WTC11 (cell line): ENCODE measurements around the gene MYH14. TPM values are rescaled to one million over a fixed set of nuclear protein-coding genes. Genes with fewer than 3 reads are reported as not detected.

Experiments
- ATAC-seq: fragments of 200-7000 bp; cut with Tn5 transposase; 2 replicates; pipeline ENCODE4 v1.10.0; 2021; ENCODE audit warnings: mild to moderate bottlenecking, moderate library complexity
- CTCF ChIA-PET: fragments of 300-600 bp; sonication (Branson Sonifier 250); formaldehyde crosslinking; loops from one replicate; lab custom pipeline; 2021; ENCODE audit warnings: antibody characterized with exemption; lab: Charles Lee
- POLR2A ChIA-PET: fragments of 350-600 bp; sonication (Branson Sonifier 250); formaldehyde crosslinking; loops from one replicate; lab custom pipeline; 2021; ENCODE audit warnings: antibody characterized with exemption; lab: Charles Lee
- DNase-seq: peaks from one replicate; pipeline ENCODE4 v3.0.0; 2021; ENCODE audit warnings: low spot score
- H3K27ac Mint-ChIP-seq: 2 replicates; pipeline ENCODE4 v1.8.0; 2021; ENCODE audit warnings: mixed read lengths
- H3K27me3 Mint-ChIP-seq: 2 replicates; pipeline ENCODE4 v1.8.0; 2021; ENCODE audit warnings: low read depth, mild to moderate bottlenecking, moderate library complexity, mixed read lengths
- H3K36me3 Mint-ChIP-seq: 2 replicates; pipeline ENCODE4 v1.8.0; 2021; ENCODE audit warnings: mixed read lengths
- H3K4me1 Mint-ChIP-seq: 2 replicates; pipeline ENCODE4 v1.8.0; 2022; ENCODE audit warnings: mixed read lengths
- H3K4me3 Mint-ChIP-seq: 2 replicates; pipeline ENCODE4 v1.8.0; 2021; ENCODE audit warnings: mild to moderate bottlenecking, moderate library complexity, mixed read lengths
- H3K9me3 Mint-ChIP-seq: 2 replicates; pipeline ENCODE4 v1.8.0; 2021; ENCODE audit warnings: mixed read lengths
- EMX1 ChIP-seq: fragments of 250-450 bp; sonication (Bioruptor Pico); IDR thresholded peaks from 2 replicates; pipeline ENCODE4 v1.8.0; 2021; ENCODE audit warnings: mild to moderate bottlenecking
- FOXK1 ChIP-seq: sonication (generic); formaldehyde crosslinking; IDR thresholded peaks from 2 replicates; pipeline ENCODE4 v1.8.0; 2022; ENCODE audit warnings: mild to moderate bottlenecking, moderate library complexity, missing genetic modification reagents
- GRHL2 ChIP-seq: fragments of 250-450 bp; sonication (Bioruptor Pico); IDR thresholded peaks from 2 replicates; pipeline ENCODE4 v1.8.0; 2022; ENCODE audit warnings: mild to moderate bottlenecking, moderate library complexity; ENCODE audit not compliant: insufficient replicate concordance, severe bottlenecking
- GTF2I ChIP-seq: fragments of 250-450 bp; sonication (Bioruptor Pico); conservative IDR thresholded peaks from 2 replicates; pipeline ENCODE4 v1.4.0; 2021; ENCODE audit warnings: mild to moderate bottlenecking
- JUN ChIP-seq: sonication (generic); formaldehyde crosslinking; IDR thresholded peaks from 2 replicates; pipeline ENCODE4 v1.8.0; 2023; ENCODE audit warnings: mild to moderate bottlenecking, missing genetic modification reagents
- KAT7 ChIP-seq: sonication (generic); formaldehyde crosslinking; IDR thresholded peaks from 2 replicates; pipeline ENCODE4 v1.8.1; 2023; ENCODE audit warnings: missing genetic modification reagents, mild to moderate bottlenecking, borderline replicate concordance
- NFATC4 ChIP-seq: fragments of 250-450 bp; sonication (Bioruptor Pico); IDR thresholded peaks from 2 replicates; pipeline ENCODE4 v1.9.0; 2021; ENCODE audit warnings: mild to moderate bottlenecking
- NFYB ChIP-seq: sonication (generic); formaldehyde crosslinking; conservative IDR thresholded peaks from 2 replicates; pipeline ENCODE4 v1.8.0; 2022; ENCODE audit warnings: low read depth, missing genetic modification reagents
- NR2C2 ChIP-seq: sonication (generic); formaldehyde crosslinking; IDR thresholded peaks from 2 replicates; pipeline ENCODE4 v1.8.0; 2022; ENCODE audit warnings: mild to moderate bottlenecking, missing genetic modification reagents
- SMAD3 ChIP-seq: sonication (generic); formaldehyde crosslinking; IDR thresholded peaks from 2 replicates; pipeline ENCODE4 v1.8.0; 2022; ENCODE audit warnings: missing genetic modification reagents, mild to moderate bottlenecking, borderline replicate concordance
- ZNF121 ChIP-seq: sonication (generic); formaldehyde crosslinking; IDR thresholded peaks from 2 replicates; pipeline ENCODE4 v1.8.0; 2023; ENCODE audit warnings: missing genetic modification reagents
- ZNF396 ChIP-seq: fragments of 250-450 bp; sonication (Bioruptor Pico); IDR thresholded peaks from 2 replicates; pipeline ENCODE4 v1.8.0; 2021; ENCODE audit warnings: mild to moderate bottlenecking, moderate library complexity, borderline replicate concordance
- ZNF423 ChIP-seq: fragments of 250-450 bp; sonication (Bioruptor Pico); IDR thresholded peaks from 2 replicates; pipeline ENCODE4 v2.1.2; 2022; ENCODE audit warnings: mild to moderate bottlenecking, moderate library complexity
- total RNA-seq: library from RNA; stranded (reverse); gene quantifications from 3 replicates; pipeline ENCODE4 v1.2.3, GENCODE V29; 2021
- TF ChIP-seq, protein P1 (sequence below): sonication (generic); formaldehyde crosslinking; IDR thresholded peaks from 2 replicates; pipeline ENCODE4 v1.8.1; 2022; ENCODE audit warnings: mild to moderate bottlenecking, missing genetic modification reagents, moderate library complexity, borderline replicate concordance
- TF ChIP-seq, protein P2 (sequence below): sonication (generic); formaldehyde crosslinking; IDR thresholded peaks from 2 replicates; pipeline ENCODE4 v1.8.1; 2023; ENCODE audit warnings: mild to moderate bottlenecking, missing genetic modification reagents, borderline replicate concordance
- TF ChIP-seq, protein P3 (sequence below): sonication (generic); formaldehyde crosslinking; IDR thresholded peaks from 2 replicates; pipeline ENCODE4 v1.8.0; 2022; ENCODE audit warnings: mild to moderate bottlenecking, missing genetic modification reagents
- TF ChIP-seq, protein P4 (sequence below): fragments of 250-450 bp; sonication (Bioruptor Pico); IDR thresholded peaks from 2 replicates; pipeline ENCODE4 v2.1.2; 2022; ENCODE audit warnings: mild to moderate bottlenecking, moderate library complexity
- TF ChIP-seq, protein P5 (sequence below): sonication (generic); formaldehyde crosslinking; IDR thresholded peaks from 2 replicates; pipeline ENCODE4 v1.8.1; 2022; ENCODE audit warnings: mild to moderate bottlenecking, moderate library complexity, missing genetic modification reagents

MYH14 gene
- total RNA-seq, 1 experiment from 2014 or later: 25.8 TPM

DNA sequence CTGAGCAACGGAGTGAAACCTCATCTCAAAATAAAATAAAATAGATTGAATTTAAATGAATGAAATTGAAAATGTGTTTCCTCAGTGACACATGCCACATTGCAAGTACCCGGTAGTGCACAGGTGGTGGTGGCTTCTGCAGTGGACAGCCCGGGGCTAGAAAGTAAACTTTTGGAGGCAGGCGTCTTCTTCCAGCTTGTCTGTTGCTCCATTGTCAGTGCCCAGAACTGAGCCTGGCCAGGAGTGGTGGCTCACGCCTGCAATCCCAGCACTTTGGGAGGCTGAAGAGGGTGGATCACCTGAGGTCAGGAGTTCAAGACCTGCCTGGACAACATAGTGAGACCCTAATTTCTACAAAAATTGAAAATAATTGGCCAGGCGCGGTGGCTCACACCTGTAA, 5.7 kb downstream of the MYH14 start (continued):
- TF ChIP-seq SMAD3 (no peak), JUN (no peak)
- TF ChIP-seq, protein P1, sequence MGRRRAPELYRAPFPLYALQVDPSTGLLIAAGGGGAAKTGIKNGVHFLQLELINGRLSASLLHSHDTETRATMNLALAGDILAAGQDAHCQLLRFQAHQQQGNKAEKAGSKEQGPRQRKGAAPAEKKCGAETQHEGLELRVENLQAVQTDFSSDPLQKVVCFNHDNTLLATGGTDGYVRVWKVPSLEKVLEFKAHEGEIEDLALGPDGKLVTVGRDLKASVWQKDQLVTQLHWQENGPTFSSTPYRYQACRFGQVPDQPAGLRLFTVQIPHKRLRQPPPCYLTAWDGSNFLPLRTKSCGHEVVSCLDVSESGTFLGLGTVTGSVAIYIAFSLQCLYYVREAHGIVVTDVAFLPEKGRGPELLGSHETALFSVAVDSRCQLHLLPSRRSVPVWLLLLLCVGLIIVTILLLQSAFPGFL (CRISPR knock-in tag): no peak
- TF ChIP-seq, all 79 proteins: peak for 0

DNA sequence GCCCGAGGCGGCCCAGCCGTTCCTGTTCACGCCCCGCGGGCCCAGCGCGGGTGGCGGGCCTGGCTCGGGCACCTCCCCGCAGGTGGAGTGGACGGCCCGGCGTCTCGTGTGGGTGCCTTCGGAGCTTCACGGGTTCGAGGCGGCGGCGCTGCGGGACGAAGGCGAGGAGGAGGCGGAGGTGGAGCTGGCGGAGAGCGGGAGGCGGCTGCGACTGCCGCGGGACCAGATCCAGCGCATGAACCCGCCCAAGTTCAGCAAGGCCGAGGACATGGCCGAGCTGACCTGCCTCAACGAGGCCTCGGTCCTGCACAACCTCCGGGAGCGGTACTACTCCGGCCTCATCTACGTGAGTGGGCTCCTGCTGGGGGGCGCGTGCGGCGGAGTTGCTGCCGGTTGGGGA, 7.0 kb downstream of the MYH14 start:
- Mint-ChIP-seq H3K36me3 (peaks cover 27% of the 10 kb centered on the region), H3K4me1 (peaks cover 5% of the 10 kb centered on the region)
- ChIA-PET POLR2A (no interaction called here), CTCF (interaction anchor here (0.5 to 0.9 kb wide), 3 partner anchors 12 to 63 kb away, joined by 3 read pairs; no protein-coding TSS in a partner anchor)
- no peak for TF ChIP-seq NFYB (CRISPR knock-in tag)
- TF ChIP-seq, protein P2, sequence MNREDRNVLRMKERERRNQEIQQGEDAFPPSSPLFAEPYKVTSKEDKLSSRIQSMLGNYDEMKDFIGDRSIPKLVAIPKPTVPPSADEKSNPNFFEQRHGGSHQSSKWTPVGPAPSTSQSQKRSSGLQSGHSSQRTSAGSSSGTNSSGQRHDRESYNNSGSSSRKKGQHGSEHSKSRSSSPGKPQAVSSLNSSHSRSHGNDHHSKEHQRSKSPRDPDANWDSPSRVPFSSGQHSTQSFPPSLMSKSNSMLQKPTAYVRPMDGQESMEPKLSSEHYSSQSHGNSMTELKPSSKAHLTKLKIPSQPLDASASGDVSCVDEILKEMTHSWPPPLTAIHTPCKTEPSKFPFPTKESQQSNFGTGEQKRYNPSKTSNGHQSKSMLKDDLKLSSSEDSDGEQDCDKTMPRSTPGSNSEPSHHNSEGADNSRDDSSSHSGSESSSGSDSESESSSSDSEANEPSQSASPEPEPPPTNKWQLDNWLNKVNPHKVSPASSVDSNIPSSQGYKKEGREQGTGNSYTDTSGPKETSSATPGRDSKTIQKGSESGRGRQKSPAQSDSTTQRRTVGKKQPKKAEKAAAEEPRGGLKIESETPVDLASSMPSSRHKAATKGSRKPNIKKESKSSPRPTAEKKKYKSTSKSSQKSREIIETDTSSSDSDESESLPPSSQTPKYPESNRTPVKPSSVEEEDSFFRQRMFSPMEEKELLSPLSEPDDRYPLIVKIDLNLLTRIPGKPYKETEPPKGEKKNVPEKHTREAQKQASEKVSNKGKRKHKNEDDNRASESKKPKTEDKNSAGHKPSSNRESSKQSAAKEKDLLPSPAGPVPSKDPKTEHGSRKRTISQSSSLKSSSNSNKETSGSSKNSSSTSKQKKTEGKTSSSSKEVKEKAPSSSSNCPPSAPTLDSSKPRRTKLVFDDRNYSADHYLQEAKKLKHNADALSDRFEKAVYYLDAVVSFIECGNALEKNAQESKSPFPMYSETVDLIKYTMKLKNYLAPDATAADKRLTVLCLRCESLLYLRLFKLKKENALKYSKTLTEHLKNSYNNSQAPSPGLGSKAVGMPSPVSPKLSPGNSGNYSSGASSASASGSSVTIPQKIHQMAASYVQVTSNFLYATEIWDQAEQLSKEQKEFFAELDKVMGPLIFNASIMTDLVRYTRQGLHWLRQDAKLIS (CRISPR knock-in tag): no peak
- TF ChIP-seq FOXK1 (CRISPR knock-in tag): no peak
- TF ChIP-seq GTF2I (CRISPR knock-in tag): no peak
- TF ChIP-seq SMAD3: no peak
- no peak for TF ChIP-seq EMX1 (CRISPR knock-in tag)
- TF ChIP-seq, protein P3, sequence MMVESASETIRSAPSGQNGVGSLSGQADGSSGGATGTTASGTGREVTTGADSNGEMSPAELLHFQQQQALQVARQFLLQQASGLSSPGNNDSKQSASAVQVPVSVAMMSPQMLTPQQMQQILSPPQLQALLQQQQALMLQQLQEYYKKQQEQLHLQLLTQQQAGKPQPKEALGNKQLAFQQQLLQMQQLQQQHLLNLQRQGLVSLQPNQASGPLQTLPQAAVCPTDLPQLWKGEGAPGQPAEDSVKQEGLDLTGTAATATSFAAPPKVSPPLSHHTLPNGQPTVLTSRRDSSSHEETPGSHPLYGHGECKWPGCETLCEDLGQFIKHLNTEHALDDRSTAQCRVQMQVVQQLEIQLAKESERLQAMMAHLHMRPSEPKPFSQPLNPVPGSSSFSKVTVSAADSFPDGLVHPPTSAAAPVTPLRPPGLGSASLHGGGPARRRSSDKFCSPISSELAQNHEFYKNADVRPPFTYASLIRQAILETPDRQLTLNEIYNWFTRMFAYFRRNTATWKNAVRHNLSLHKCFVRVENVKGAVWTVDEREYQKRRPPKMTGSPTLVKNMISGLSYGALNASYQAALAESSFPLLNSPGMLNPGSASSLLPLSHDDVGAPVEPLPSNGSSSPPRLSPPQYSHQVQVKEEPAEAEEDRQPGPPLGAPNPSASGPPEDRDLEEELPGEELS (CRISPR knock-in tag): no peak
- TF ChIP-seq, protein P4, sequence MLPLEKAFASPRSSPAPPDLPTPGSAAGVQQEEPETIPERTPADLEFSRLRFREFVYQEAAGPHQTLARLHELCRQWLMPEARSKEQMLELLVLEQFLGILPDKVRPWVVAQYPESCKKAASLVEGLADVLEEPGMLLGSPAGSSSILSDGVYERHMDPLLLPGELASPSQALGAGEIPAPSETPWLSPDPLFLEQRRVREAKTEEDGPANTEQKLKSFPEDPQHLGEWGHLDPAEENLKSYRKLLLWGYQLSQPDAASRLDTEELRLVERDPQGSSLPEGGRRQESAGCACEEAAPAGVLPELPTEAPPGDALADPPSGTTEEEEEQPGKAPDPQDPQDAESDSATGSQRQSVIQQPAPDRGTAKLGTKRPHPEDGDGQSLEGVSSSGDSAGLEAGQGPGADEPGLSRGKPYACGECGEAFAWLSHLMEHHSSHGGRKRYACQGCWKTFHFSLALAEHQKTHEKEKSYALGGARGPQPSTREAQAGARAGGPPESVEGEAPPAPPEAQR (CRISPR knock-in tag): no peak
- no peak for TF ChIP-seq NFATC4 (CRISPR knock-in tag)
- TF ChIP-seq ZNF121 (CRISPR knock-in tag): no peak
- no peak for TF ChIP-seq KAT7
- no peak for TF ChIP-seq GRHL2
- TF ChIP-seq, protein P5, sequence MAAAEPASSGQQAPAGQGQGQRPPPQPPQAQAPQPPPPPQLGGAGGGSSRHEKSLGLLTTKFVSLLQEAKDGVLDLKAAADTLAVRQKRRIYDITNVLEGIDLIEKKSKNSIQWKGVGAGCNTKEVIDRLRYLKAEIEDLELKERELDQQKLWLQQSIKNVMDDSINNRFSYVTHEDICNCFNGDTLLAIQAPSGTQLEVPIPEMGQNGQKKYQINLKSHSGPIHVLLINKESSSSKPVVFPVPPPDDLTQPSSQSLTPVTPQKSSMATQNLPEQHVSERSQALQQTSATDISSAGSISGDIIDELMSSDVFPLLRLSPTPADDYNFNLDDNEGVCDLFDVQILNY (CRISPR knock-in tag): no peak
- TF ChIP-seq ZNF423 (CRISPR knock-in tag): no peak
- no peak for TF ChIP-seq ZNF396 (CRISPR knock-in tag)
- no peak for TF ChIP-seq JUN
- no peak for TF ChIP-seq NR2C2
- TF ChIP-seq, all 79 proteins: peak for 0
- no peak overlapping the region for H3K27ac Mint-ChIP-seq
- H3K4me3 Mint-ChIP-seq: no peak overlapping the region
- peaks cover 8% of the 10 kb centered on the region for H3K9me3 Mint-ChIP-seq
- DNase-seq (no peak), ATAC-seq (no peak)
- H3K27me3 Mint-ChIP-seq: peaks cover 10% of the 10 kb centered on the region; the same call in 1 of the 2 replicates
